ENCODE results near the gene ENPP1. TPM values are rescaled to one million over a fixed set of nuclear protein-coding genes. Genes with fewer than 3 reads are reported as not detected.

ENPP1 gene
- total RNA-seq, 3 donors from 2014 or later (not counting 1 experiment from before 2014, with no cell fraction given) = 0.45 to 0.85 (median 0.83) TPM

DNA sequence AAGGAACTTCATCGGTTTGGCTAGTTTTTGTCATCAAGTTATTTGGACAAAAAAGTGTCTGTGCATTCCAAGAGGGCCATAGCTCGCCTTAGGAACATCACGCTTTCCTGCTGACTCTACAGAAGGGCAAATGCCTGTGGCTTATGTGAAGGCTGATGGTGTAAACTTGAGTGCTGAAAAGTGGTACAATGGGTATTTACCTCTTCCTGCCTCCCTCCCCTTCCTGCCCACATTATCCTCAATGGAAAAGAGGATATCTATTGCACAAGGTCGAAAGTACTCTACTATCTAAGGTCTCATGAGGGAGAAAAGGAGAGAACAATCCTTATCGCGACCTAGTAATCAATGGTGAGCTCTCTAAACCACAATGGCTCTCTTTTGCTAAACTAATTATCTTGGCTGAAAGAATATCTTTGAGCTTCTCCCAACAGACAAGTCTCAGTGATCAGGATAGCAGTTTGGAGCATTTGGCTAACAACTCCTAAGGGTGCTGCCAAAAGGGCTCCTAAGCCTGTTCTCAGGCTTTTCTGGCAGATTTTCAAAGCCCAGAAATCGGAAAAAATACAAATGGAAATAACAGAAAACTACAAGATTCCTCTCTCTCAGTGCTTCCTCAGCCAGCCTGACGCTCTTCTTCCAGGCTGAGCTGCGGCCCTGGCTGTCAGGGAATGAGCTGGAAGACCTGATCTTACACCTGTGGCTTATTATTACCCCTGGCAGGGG lies 42.6 kb upstream of the ENPP1 start:
- ATAC-seq = no peak
- TF ChIP-seq, protein P1, sequence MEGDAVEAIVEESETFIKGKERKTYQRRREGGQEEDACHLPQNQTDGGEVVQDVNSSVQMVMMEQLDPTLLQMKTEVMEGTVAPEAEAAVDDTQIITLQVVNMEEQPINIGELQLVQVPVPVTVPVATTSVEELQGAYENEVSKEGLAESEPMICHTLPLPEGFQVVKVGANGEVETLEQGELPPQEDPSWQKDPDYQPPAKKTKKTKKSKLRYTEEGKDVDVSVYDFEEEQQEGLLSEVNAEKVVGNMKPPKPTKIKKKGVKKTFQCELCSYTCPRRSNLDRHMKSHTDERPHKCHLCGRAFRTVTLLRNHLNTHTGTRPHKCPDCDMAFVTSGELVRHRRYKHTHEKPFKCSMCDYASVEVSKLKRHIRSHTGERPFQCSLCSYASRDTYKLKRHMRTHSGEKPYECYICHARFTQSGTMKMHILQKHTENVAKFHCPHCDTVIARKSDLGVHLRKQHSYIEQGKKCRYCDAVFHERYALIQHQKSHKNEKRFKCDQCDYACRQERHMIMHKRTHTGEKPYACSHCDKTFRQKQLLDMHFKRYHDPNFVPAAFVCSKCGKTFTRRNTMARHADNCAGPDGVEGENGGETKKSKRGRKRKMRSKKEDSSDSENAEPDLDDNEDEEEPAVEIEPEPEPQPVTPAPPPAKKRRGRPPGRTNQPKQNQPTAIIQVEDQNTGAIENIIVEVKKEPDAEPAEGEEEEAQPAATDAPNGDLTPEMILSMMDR (IDR thresholded peaks at IDR 0.05) = no peak
- Histone ChIP-seq H3K36me3 (ENCODE audit: control insufficient read depth, insufficient read depth, low read length) (no peaks in the 10 kb centered on the region), H3K4me3 (ENCODE audit: low read length) (no peak overlapping the region), H3K27ac (ENCODE audit: low read length) (no peak overlapping the region), H3K4me1 (ENCODE audit: control insufficient read depth, insufficient read depth, low read length) (no peaks in the 10 kb centered on the region), H3K27me3 (ENCODE audit: control insufficient read depth, insufficient read depth, low read length) (no peaks in the 10 kb centered on the region), H3K9me3 (ENCODE audit: control insufficient read depth, insufficient read depth, low read length) (no peaks in the 10 kb centered on the region)
- Mint-ChIP-seq H3K9me3 (no peaks in the 10 kb centered on the region), H3K36me3 (no peaks in the 10 kb centered on the region), H3K4me3 (no peak overlapping the region), H3K27me3 (ENCODE audit: low read depth in 2 of 2) (peaks cover 13 to 16% of the 10 kb centered on the region in 2 donors), H3K4me1 (no peaks in the 10 kb centered on the region), H3K27ac (no peak overlapping the region)
- WGBS (ENCODE audit: insufficient coverage) = 75% methylated on average over 7 of the region's 9 CpGs
- no peak for DNase-seq
- intact Hi-C loops (cut with micrococcal nuclease) = no loop called here

DNA sequence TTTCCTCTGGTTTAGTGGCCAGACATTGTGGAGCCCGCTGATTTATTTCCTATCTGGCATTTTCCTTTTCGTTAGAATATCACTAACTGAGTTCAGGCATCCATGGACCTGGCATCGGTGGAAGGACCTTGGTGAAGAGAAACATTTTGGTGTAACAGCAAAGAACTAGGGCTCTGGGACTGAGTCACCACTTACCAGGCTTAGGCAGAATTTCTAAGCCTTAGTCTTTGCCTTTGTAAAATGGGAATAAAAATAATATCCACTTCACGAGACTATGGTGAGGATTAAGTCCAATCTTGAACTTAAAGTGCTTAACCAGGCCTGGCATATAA lies 42.0 kb upstream of the ENPP1 start:
- no peak for ATAC-seq
- intact Hi-C loops (cut with micrococcal nuclease) = no loop called here
- Histone ChIP-seq H3K4me1 (ENCODE audit: control insufficient read depth, insufficient read depth, low read length) (no peaks in the 10 kb centered on the region), H3K9me3 (ENCODE audit: control insufficient read depth, insufficient read depth, low read length) (no peaks in the 10 kb centered on the region), H3K4me3 (ENCODE audit: low read length) (no peak overlapping the region), H3K27me3 (ENCODE audit: control insufficient read depth, insufficient read depth, low read length) (no peaks in the 10 kb centered on the region), H3K27ac (ENCODE audit: low read length) (no peak overlapping the region), H3K36me3 (ENCODE audit: control insufficient read depth, insufficient read depth, low read length) (no peaks in the 10 kb centered on the region)
- Mint-ChIP-seq H3K36me3 (no peaks in the 10 kb centered on the region), H3K4me3 (no peak overlapping the region), H3K27me3 (ENCODE audit: low read depth in 2 of 2) (peaks cover 13 to 16% of the 10 kb centered on the region in 2 donors), H3K9me3 (no peaks in the 10 kb centered on the region), H3K4me1 (no peaks in the 10 kb centered on the region), H3K27ac (no peak overlapping the region)
- WGBS (ENCODE audit: insufficient coverage) = 78% methylated on average over 3 of the region's 4 CpGs
- TF ChIP-seq, protein P1 (IDR thresholded peaks at IDR 0.05) = no peak
- DNase-seq = no peak

DNA sequence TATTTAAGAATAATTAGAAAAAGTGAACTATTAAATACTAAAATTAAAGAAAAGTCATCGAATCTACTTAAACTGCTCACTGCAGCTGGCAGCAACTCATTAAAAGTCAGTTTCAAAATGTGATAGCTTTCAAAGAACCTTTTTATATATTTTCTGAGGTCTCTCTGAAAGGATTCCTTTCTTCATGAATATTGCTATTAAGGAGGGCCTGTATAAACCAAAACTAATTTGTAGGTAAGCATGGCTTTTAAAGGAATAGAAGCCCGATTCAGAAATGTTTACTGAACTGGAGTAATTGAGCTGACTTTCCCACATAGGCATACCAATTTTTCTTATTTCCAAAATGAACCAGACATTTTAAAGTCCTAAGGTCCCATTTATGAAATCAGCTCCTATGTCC lies 41.2 kb upstream of the ENPP1 start:
- no peaks in the 10 kb centered on the region for H3K9me3 Mint-ChIP-seq

More for the DNA sequence above, 41.2 kb upstream of the ENPP1 start:
- Histone ChIP-seq H3K27ac (ENCODE audit: low read length) (no peak overlapping the region), H3K9me3 (ENCODE audit: control insufficient read depth, insufficient read depth, low read length) (no peaks in the 10 kb centered on the region), H3K4me1 (ENCODE audit: control insufficient read depth, insufficient read depth, low read length) (no peaks in the 10 kb centered on the region), H3K36me3 (ENCODE audit: control insufficient read depth, insufficient read depth, low read length) (no peaks in the 10 kb centered on the region), H3K4me3 (ENCODE audit: low read length) (no peak overlapping the region), H3K27me3 (ENCODE audit: control insufficient read depth, insufficient read depth, low read length) (no peaks in the 10 kb centered on the region)
- WGBS (ENCODE audit: insufficient coverage) = 94% methylated on average over 2 of the region's 2 CpGs
- no peaks in the 10 kb centered on the region for H3K36me3 Mint-ChIP-seq
- TF ChIP-seq, protein P1 (IDR thresholded peaks at IDR 0.05) = no peak
- peaks cover 13 to 19% of the 10 kb centered on the region in 2 donors for H3K27me3 Mint-ChIP-seq (ENCODE audit: low read depth in 2 of 2)
- ATAC-seq (no peak), DNase-seq (no peak)
- H3K27ac Mint-ChIP-seq = no peak overlapping the region
- intact Hi-C loops (cut with micrococcal nuclease) = no loop called here
- no peaks in the 10 kb centered on the region for H3K4me1 Mint-ChIP-seq
- H3K4me3 Mint-ChIP-seq = no peak overlapping the region

Data from natural killer cell (primary cell).